AG04450 (cell line): Measurements from ENCODE around the gene IL1RAP. TPM values are rescaled to one million over a fixed set of nuclear protein-coding genes. Genes with fewer than 3 reads are reported as not detected.
"Not testable (repeated sequence)": the region's sequence is repeated elsewhere in the genome, so short reads cannot be mapped to it uniquely, and the experiment has no call there.

Source experiments
- CTCF ChIA-PET: fragments of 300-600, 350-600 bp; formaldehyde crosslinking; extraction: SDS; loops from one replicate; lab custom pipeline; 2022; ENCODE audit warnings: antibody characterized with exemption, inconsistent platforms; lab: Charles Lee
- POLR2A ChIA-PET: fragments of 350-600 bp; formaldehyde crosslinking; extraction: SDS; loops from one replicate; lab custom pipeline; 2021; ENCODE audit warnings: antibody characterized with exemption, inconsistent platforms; lab: Yijun Ruan, JAX
- DNase-seq: peaks from one replicate; pipeline ENCODE4 v3.0.0-alpha.2; 2011; ENCODE audit warnings: low read depth, low spot score
- H3K27ac ChIP-seq: one replicate; pipeline ENCODE4 v1.5.1; 2012; ENCODE audit warnings: low read depth, low read length, control low read depth
- H3K27me3 ChIP-seq: one replicate; pipeline ENCODE4 v1.6.0; 2012; ENCODE audit warnings: low read length; ENCODE audit not compliant: control insufficient read depth, insufficient read depth
- H3K4me3 ChIP-seq: 2 replicates; pipeline ENCODE4 v1.5.1; 2011; ENCODE audit warnings: mild to moderate bottlenecking, low read depth, low read length, control low read depth
- H3K9me3 ChIP-seq: 2 replicates; pipeline ENCODE4 v1.5.1; 2012; ENCODE audit warnings: low read length; ENCODE audit not compliant: control insufficient read depth, insufficient read depth
- polyA minus RNA-seq: library from RNA; depleted of rRNA, polyadenylated mRNA; stranded (reverse); fragments of >200 nt; gene quantifications from 2 replicates; pipeline ENCODE4 v1.2.3, GENCODE V29; 2011; rRNA and poly(A)+ RNA removed
- polyA plus RNA-seq: library from polyadenylated mRNA; depleted of rRNA; stranded (reverse); fragments of >200 nt; gene quantifications from 2 replicates; pipeline ENCODE4 v1.2.3, GENCODE V29; 2011; rRNA removed
- TF ChIP-seq, protein P1 (sequence below): IDR thresholded peaks from 2 replicates; pipeline ENCODE4 v1.5.1; 2011; ENCODE audit warnings: low read depth, low read length, control low read depth, inconsistent platforms

Gene IL1RAP, protein sequence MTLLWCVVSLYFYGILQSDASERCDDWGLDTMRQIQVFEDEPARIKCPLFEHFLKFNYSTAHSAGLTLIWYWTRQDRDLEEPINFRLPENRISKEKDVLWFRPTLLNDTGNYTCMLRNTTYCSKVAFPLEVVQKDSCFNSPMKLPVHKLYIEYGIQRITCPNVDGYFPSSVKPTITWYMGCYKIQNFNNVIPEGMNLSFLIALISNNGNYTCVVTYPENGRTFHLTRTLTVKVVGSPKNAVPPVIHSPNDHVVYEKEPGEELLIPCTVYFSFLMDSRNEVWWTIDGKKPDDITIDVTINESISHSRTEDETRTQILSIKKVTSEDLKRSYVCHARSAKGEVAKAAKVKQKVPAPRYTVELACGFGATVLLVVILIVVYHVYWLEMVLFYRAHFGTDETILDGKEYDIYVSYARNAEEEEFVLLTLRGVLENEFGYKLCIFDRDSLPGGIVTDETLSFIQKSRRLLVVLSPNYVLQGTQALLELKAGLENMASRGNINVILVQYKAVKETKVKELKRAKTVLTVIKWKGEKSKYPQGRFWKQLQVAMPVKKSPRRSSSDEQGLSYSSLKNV
- 9.9 and 11.4 TPM in 2 replicates for polyA plus RNA-seq
- polyA minus RNA-seq, result 17.6 and 23.1 TPM in 2 replicates

- Histone ChIP-seq H3K27ac (peak within 1 kb of the TSS; percentile 35), H3K9me3 (no peaks in the 10 kb centered on the region), H3K27me3 (no peaks in the 10 kb centered on the region), H3K4me3 (peak within 1 kb of the TSS; percentile 86)
- DNase-seq, result peak; percentile 65
- ChIA-PET CTCF (interaction anchor here (0.6 to 3.0 kb wide), 12 partner anchors 8 to 512 kb away, joined by 3 to 45 read pairs (median 4); no protein-coding TSS in a partner anchor), POLR2A (interaction anchor here (0.5 to 1.9 kb wide), 7 partner anchors 9 to 184 kb away, joined by 3 to 11 read pairs (median 4); no protein-coding TSS in a partner anchor)
- TF ChIP-seq, protein P1, sequence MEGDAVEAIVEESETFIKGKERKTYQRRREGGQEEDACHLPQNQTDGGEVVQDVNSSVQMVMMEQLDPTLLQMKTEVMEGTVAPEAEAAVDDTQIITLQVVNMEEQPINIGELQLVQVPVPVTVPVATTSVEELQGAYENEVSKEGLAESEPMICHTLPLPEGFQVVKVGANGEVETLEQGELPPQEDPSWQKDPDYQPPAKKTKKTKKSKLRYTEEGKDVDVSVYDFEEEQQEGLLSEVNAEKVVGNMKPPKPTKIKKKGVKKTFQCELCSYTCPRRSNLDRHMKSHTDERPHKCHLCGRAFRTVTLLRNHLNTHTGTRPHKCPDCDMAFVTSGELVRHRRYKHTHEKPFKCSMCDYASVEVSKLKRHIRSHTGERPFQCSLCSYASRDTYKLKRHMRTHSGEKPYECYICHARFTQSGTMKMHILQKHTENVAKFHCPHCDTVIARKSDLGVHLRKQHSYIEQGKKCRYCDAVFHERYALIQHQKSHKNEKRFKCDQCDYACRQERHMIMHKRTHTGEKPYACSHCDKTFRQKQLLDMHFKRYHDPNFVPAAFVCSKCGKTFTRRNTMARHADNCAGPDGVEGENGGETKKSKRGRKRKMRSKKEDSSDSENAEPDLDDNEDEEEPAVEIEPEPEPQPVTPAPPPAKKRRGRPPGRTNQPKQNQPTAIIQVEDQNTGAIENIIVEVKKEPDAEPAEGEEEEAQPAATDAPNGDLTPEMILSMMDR, result peak; percentile 18
Measured at GRCh38 chr3:190513409-190514370, at the start of gene IL1RAP. IL1RAP (plus strand) TSS chr3:190514085; CDS start chr3:190564290, 50,205 bp downstream.

DNA sequence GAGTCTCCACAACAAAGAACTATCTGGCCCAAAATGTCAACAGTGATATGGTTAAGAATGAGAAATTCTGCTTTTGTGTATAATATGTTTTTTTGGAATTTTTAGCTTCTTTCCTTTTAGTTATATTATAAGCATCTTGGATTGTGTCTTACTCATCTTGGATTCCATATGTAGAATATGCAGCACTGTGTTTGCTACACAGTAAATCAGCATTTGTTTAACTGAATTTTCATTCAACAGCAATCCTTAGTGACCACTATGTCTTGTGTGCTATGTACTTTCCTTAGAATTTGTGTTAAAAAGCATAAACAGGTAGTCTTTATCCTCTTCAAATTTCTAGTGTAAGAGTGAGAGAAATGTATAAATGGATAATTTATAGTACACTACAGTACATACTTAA, 46.0 kb upstream of the IL1RAP start:
- TF ChIP-seq, protein P1, result no peak
- ChIA-PET CTCF (no interaction called here), POLR2A (no interaction called here)
- Histone ChIP-seq H3K9me3 (no peaks in the 10 kb centered on the region; the same call in 1 of the 2 replicates), H3K27ac (no peak overlapping the region), H3K4me3 (no peak overlapping the region), H3K27me3 (no peaks in the 10 kb centered on the region)
- no peak for DNase-seq

DNA sequence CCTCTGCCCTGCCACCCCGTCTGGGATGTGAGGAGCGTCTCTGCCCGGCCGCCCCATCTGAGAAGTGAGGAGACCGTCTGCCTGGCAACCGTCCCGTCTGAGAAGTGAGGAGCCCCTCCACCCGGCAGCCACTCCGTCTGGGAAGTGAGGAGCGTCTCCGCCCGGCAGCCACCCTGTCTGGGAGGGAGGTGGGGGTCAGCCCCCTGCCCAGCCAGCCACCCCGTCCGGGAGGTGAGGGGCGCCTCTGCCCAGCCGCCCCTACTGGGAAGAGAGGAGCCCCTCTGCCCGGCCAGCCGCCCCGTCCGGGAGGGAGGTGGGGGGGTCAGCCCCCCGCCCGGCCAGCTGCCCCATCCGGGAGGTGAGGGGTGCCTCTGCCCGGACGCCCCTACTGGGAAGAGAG, 40.6 kb upstream of the IL1RAP start:
- CTCF ChIA-PET, DNase-seq, H3K27ac ChIP-seq, H3K27me3 ChIP-seq, H3K9me3 ChIP-seq, H3K4me3 ChIP-seq, POLR2A ChIA-PET: not testable (repeated sequence)

DNA sequence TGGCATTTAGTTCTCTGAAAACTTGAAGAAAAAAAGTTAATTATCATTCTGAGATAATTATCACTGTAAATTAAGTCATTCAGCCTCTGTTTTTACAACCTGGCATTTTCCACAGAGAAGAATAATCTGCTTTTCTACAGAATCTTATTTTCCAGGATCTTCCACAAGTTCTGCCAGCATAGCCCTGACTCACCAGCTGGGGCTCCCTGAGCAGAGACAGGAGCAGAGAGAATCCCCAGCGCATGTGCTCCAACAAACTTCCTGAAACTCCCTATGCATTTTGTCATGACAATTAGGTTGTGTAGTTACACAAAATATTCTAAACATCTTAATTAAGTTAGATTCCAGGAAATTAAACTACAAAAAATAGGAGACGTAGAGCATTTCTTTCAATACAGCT, 32.1 kb upstream of the IL1RAP start:
- ChIA-PET POLR2A (no interaction called here), CTCF (no interaction called here)
- Histone ChIP-seq H3K9me3 (no peaks in the 10 kb centered on the region), H3K27me3 (no peaks in the 10 kb centered on the region), H3K27ac (no peak overlapping the region), H3K4me3 (no peak overlapping the region)
- TF ChIP-seq, protein P1, result 0 out of 2 replicates have a peak, but pooled peaks have one; percentile 9
- no peak for DNase-seq
